GM10266 (cell line): ENCODE data around the gene NPIPA2.
"Not testable (repeated sequence)": the region's sequence is repeated elsewhere in the genome, so short reads cannot be mapped to it uniquely, and the experiment has no call there.

ENCODE experiments used
- DNase-seq: peaks from one replicate; pipeline ENCODE4 v3.0.0; 2012; ENCODE audit errors: extremely low spot score

NPIPA2 gene

GRCh38 chr16:14742273-14743128 is at the start of gene NPIPA2:
Gene NPIPA2, plus strand, starts transcription at chr16:14742533. Its CDS starts 5,533 bp downstream, at chr16:14748066.
- not testable (repeated sequence) for DNase-seq

- DNase-seq, result not testable (repeated sequence)
Measured at GRCh38 chr16:14694129-14694528, 48.2 kb upstream of the NPIPA2 start, which contains the start of gene PLA2G10. Gene PLA2G10, minus strand, starts transcription at chr16:14694308. Its CDS starts 79 bp downstream, at chr16:14694229.

DNA sequence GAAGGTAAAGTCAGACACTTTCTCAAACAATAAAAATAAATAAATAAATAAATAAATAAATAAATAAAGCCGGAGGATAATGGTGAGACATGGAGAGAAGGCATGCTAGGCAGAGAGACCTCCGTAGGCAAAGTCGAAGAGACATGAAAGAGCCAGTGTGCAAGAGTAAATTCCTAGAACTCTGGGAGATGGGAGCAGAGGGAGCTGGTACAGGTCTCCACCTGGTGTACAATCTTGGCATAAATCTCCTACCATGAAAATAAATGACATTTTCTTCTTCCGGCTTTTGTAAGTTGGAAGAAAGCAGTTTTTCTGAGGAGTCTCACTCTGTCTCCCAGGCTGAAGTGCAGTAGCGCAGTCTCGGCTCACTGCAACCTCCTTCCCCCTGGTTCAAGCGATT is 40.5 kb upstream of the NPIPA2 start:
- not testable (repeated sequence) for DNase-seq

DNA sequence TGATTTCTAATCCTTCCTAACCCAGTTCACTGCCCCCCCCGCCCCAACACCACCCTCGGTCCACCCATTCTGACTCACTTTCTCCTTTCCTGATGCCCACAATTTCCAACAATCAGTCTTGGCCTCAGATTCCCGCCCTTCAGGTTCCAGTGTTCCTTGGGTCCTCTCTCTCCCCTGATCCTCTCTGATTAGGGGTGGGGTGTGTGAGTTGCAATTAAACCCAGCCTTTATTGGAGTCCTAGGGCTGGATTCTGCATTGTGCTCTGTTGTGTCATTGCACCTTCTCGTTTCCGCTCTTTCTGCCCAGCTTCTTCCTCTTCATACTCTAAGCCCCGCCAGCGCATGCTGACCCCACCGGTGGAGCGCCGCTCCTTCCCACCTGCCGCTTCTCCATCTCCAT is 39.7 kb upstream of the NPIPA2 start:
- DNase-seq, result not testable (repeated sequence)

DNA sequence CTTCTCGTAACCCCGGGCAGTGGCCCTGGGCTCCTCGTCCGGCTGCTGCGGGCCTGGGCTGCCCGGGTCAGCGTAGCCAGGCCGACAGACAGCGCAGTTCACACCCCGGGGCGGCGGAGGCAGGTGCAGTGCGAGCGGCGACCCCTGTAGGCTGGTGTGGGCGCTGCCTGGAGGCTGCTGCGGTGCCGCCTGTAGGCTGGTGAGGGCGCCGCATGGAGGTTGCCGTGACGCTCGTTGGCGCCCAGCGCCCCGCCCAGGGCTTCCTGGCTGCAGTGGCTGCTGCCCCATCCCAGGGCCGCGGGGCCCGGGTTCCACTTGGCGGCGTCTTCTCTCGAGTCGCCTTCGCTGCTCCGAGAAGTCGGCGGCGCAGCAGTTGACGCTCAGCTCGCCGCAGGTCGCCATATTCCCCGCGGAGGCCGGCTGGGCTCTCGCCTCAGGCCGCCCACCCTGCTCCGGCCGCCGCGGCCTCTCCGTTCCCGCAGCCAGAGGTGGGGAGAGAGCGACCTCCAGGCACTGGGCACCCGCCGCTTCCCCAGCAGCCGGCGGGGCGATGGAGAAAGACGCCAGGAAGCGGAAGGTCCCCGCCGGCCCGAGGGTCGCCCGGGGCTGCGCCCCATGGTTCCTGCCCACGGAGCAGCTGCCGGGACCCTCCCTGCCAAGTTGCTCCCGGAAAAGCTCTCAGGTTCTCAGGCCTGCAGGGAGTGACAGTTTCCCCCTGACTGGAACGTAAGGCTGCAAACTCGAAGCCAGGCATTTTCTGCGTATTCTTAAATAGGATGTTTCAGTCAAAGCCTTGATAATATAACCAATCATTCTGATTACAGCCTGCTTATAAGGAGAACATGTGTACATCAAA is 38.9 kb upstream of the NPIPA2 start, which contains the start of gene NPIPA3:
Gene NPIPA3 (plus strand): TSS at position 256 of the 856 bp plus-strand sequence. CDS start 5,533 bp downstream, outside the sequence.
- not testable (repeated sequence) for DNase-seq

GRCh38 chr16:14733233-14733632 is 9.1 kb upstream of the NPIPA2 start:
- not testable (repeated sequence) for DNase-seq

- not testable (repeated sequence) for DNase-seq
Measured at GRCh38 chr16:14740832-14741385, 1.4 kb upstream of the NPIPA2 start.

GRCh38 chr16:14741794-14742193 is 539 bp upstream of the NPIPA2 start:
- not testable (repeated sequence) for DNase-seq

GRCh38 chr16:14773654-14774053 is 31.3 kb downstream of the NPIPA2 start:
- DNase-seq, result not testable (repeated sequence)

- not testable (repeated sequence) for DNase-seq
Measured at GRCh38 chr16:14775624-14776023, 33.3 kb downstream of the NPIPA2 start.

DNA sequence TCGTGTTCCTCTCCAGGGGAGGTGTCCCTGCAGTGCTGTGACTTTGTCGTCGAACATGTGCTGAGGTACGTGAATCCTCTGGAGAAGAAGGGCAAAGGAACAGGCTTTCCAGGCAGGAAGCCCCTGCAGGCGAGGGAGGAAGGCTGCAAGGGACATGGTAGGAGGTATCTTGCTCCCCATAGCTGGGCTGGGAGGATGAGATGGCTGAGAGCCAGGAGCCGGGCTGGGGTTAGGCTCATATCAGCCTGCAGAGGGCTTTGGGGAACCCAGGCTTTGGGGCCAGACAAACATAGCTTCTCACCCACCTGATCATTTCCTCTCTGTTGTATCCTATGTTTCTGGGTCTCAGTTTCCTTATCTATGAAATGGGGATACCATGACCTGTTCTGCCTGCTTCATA is 34.4 kb downstream of the NPIPA2 start:
- DNase-seq, result not testable (repeated sequence)

GRCh38 chr16:14779368-14779877 is 37.1 kb downstream of the NPIPA2 start:
- DNase-seq, result not testable (repeated sequence)

DNA sequence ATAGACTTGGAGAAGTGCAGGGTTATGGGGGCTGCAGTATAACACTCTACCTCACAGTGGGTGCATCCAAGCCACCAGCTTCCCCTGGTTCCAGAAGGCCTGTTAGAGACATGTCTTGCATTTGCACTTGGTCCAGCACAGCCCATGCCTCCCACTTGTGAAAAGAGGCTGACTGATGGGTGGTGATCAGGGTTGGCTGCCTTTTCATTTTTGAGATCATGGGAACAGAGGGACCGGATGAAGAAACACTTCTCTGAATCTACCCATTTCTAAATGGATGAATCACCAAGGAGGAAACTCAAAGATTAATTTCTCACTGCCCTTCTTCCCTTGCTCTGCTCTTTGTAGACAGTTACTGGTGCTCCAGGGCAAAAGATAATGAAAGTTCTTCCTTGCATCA is 43.8 kb downstream of the NPIPA2 start:
- not testable (repeated sequence) for DNase-seq

DNA sequence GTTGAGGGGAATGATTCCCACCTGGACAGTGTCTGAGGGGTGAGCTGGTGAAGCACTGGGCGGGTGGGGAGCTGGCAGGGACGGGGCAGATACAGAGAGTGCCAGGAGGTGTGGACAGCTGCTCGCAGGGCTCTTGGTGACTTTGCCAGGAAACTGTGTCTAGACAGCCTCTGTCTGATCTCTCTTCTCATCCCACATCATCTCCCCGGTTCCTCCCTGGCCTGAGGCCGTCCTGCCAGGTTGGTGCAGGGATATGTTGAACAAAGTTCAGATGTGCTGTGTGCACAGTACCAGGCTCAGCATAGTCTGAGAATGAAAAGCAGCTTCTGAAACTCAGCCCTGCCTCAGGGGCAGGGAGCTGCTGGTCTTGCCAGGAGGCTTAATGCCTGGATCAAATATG is 47.2 kb downstream of the NPIPA2 start:
- DNase-seq, result not testable (repeated sequence)

- DNase-seq, result not testable (repeated sequence)
Measured at GRCh38 chr16:14790320-14790956, 48.1 kb downstream of the NPIPA2 start.

DNA sequence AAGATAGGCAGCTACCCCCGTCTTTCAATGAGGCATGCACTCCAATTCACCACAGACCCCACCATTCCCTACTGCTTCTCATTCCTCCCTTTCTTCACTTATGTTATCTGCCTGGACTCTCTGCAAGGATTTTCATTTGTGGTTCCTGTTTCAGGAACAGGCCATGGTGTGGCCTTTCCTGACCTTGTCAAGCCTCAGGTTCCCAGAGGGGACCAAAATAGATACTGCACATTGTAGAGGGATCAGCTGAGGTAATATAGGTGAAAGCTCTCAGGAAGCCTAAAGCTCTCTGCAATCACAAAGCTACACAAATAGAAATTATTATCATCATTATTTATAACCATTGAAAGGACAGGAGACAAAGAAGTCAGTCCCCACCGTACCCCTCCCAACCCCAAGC is 50.6 kb downstream of the NPIPA2 start:
- not testable (repeated sequence) for DNase-seq

DNA sequence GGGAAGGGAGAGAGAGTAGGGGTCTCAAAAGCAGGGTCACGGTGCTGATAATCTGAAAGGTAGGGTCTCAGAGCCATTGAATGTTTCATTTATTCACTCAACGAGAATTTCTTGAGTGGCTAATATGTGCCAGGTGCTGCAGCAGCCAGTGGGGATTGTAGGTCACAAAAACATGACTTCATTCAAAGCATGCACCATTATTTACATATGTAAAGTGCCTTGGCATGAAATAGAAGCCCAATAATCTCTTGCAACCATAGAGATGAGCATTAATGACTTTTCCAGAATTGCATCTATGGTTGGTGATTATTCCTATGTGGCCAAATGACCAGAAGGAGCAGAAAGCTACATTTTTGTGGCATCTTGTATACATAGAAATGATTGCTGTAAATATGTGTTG is 55.2 kb downstream of the NPIPA2 start:
- DNase-seq, result not testable (repeated sequence)

GRCh38 chr16:14803577-14803976 is 61.2 kb downstream of the NPIPA2 start:
- not testable (repeated sequence) for DNase-seq

- not testable (repeated sequence) for DNase-seq
Measured at GRCh38 chr16:14807184-14807678, 64.9 kb downstream of the NPIPA2 start.

DNA sequence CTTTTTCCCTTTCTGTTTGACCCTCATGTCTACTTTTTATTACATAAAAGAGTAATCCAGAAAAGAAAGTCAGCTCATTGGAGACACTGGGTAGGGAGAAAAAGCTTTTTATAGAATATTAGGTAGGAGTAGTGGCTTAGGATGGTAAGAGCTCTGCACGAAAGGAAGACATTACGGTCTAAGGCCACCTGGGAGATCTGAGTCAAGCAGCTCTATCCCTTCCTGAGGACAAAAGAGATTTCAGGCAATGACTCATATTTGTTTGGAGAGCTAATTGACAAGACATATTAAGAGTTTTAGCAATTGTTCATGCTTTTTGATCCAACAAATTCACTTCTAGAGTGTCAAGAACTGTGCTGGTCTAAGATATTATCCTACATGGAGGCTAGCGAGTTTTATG is 71.6 kb downstream of the NPIPA2 start:
- not testable (repeated sequence) for DNase-seq
